Activated gamma-delta T cell (primary cell): ENCODE results near the gene DOCK2.

Experiments
- DNase-seq: peaks from one replicate; lab custom pipeline; 2025; lab: John Stamatoyannopoulos, UW

The DOCK2 gene

GRCh38 chr5:169688106-169688505, 51.0 kb downstream of the DOCK2 start:
- DNase-seq: no peak

DNA sequence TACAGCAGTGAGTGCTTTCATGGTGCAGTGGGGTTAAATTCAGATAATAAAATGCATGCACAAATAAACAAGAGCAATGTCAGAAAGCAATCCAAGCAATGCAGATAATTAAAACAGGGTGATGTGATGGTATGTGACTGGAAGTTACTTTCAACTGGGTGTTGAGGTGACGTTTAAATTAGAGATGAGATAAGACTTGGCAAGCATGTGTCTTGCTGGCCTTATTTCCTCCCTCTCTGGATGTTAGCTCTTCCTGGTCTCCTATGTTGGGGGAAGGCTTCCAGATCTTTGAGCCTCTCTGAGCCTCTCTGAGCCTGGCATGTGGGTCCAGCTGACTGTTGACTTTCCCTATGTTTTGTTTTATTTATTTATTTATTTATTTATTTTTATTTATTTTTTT, 54.4 kb downstream of the DOCK2 start:
- DNase-seq: no peak

- DNase-seq: no peak
Measured at GRCh38 chr5:169694091-169694625, 57.1 kb downstream of the DOCK2 start.

GRCh38 chr5:169695025-169695625, 58.0 kb downstream of the DOCK2 start:
- DNase-seq: no peak

DNA sequence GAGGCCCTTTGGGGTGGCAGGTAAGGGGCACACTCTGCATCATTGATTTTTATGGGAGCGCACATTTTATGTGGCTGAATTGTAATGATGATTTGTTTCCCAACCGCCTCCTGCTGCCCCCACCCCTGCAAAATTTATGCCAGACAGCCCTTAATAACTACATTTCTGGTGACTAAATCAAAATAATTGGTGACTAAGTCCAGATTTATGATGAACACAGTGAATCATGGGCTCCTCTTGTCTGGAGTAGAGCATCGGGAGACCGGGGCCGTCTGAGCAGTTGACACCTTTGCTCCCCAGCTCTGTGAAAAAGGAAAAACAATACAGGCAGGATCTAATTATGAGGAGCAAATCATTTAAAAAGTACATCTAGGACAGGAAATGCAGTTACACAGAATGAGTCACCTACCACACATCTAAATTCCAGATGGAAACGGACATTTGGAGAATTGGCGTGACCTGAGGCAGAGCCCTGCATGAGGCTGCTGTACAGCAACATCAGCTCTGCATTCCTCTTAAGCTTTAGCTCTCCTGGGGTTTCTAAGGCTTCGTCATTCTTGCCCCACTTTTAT, 58.9 kb downstream of the DOCK2 start:
- DNase-seq: no peak

DNA sequence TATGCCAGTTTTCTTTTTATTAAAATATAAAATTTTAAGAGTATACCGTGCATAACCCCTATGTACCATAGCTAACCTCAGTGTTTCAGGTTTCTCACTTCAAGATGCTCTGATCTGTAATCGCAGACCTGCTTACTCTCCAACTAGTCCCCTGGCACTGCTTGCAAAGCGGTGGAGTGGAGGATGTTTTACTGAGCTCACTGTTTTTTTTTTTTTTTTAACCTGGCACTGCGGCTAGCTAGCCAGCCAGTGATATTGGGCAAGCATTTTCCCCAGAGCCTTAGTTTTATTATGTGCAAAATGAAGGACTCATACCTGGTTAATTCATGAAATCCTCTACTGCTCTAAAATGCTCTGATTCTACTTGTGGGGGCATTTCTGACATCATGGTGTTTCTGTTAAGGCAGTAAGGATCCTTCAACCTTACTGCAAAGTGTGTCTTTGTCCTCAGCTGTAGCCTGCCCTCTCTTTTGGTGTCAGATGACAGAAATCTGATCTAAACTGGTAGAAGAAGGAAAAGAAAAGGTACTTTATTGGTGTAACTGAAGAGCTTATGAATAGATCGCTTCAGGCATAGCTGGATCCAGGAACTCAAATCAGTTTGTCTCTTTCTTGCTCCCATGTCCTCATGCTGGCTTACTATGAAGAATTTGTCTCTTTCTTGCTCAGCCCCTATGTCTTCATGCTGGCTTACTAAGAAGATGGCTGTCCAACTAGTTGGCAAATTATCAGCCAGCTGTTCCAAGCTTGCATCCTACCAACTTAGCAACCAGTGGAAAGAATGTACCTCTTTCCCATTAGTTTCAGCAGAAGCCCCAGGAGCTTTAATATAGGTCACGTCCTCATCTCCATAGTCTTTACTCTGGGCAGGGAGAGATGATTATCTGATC, 59.8 kb downstream of the DOCK2 start:
- DNase-seq: no peak

GRCh38 chr5:169697511-169697890, 60.4 kb downstream of the DOCK2 start:
- DNase-seq: no peak

DNA sequence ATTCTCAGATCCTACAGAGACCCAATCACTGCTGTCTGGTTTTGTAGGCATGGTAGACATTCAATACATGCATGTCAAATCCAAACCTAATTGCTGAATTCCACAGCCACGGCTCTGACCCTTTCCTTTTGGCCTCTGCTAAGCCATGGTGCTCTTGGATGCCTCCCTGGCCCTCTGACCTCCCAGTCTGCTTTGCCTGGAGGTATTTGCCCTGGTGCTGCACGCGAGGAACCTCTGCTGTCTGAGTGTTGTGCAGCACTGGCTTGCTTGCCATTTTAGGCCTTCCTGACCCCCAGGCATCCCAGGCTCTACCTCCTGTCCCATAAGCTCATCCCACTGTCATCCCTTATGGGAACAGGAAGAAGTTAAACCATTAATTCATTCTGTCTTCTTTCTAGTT, 60.9 kb downstream of the DOCK2 start:
- DNase-seq: no peak

DNA sequence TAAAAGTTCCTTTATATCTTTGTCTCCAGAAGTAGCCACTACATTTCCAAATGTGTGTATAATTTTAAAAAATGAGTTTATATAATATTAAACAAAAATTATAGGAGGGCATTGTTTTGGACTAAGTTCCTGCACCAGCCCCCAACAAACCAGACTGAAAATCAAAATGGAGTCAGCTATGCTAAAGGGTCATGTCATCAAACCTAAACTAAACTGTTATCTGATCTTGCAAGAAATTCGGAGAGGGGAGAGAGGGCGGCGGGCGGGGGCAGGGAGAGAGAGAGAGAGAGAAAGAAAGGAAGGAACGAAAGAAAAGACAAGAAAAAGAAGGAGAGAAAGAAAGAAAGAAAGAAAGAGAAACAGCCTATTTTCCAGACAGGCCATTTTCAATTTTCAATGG, 63.5 kb downstream of the DOCK2 start:
- no peak for DNase-seq

- no peak for DNase-seq
Measured at GRCh38 chr5:169701910-169702451, 64.9 kb downstream of the DOCK2 start.

DNA sequence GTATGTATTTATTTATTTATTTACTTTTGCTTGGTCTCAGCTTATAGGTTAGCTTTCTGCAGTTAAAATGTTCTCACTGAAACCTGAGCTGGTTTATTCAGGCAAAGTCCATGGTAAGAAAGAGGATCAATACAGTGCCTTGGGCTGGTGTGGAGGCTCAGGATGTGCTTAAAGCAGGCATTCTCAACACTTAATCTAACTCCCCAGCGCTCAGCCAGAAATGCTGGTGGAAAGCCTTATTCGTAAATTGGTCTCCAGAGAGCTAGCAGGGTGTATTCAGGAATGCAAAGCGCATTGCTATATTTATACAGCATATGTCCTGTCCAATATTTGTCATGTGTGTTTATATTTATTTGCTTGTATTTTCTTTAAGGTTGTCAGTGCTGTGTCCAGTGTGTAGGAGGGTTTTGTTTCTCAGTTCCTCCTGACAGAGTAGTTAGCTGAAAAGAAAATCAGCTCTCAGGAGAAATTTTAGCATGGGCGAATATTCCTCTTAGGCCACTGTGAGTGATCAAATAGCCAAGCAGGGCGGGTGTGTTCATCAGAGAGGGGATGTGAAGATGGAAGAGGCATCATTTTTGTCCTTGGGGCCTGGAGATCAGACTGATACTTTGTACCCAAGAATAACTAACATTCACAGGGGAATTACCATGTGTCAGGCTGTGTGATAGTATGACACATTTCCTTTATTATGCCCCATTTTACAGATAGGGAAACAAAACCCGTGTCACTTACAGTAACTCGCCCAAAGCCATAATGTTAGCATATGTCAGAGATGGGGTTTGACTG, 65.8 kb downstream of the DOCK2 start:
- no peak for DNase-seq

- DNase-seq: no peak
Measured at GRCh38 chr5:169703813-169704212, 66.7 kb downstream of the DOCK2 start.

DNA sequence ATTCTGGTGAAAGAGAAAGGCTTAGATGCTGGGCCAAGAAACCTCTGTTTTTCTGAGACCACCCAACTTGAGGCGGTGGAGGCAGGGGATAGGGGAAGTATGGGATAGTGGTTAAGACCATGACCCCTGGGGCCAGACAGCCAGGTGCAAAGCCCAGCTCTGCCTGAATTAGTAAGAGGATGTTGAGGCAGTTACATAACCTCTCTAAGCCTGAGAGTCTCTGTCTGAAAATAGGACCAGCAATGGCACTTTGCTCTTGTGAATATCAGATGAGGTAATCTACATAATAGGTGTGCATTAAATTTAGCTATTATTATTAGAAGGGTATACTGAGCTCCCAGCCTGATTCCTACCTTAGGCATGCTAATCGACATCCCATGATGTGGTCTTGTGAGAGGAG, 68.2 kb downstream of the DOCK2 start:
- no peak for DNase-seq

- no peak for DNase-seq
Measured at GRCh38 chr5:169706071-169706470, 69.0 kb downstream of the DOCK2 start.

GRCh38 chr5:169706758-169707450, 69.8 kb downstream of the DOCK2 start:
- no peak for DNase-seq

- DNase-seq: no peak
Measured at GRCh38 chr5:169707686-169708085, 70.6 kb downstream of the DOCK2 start.

DNA sequence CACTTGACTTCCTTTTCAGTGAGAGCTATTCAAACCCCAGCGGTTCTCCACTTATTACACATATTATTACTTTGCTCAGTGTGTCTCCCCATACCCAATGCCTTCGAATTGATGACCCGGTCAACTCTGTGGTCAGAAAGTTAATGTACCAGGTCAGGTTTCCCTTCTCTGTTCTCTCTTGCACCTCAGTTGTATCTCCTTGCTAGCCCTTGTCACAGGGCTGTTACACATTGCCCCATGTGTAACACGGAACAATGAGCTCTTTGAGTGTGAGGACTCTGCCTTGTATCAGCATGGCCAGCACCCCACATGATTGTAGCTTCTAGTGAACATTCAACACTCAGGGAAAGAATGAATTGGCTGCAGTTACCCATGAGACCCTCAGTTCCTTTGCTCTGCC, 73.6 kb downstream of the DOCK2 start:
- no peak for DNase-seq

DNA sequence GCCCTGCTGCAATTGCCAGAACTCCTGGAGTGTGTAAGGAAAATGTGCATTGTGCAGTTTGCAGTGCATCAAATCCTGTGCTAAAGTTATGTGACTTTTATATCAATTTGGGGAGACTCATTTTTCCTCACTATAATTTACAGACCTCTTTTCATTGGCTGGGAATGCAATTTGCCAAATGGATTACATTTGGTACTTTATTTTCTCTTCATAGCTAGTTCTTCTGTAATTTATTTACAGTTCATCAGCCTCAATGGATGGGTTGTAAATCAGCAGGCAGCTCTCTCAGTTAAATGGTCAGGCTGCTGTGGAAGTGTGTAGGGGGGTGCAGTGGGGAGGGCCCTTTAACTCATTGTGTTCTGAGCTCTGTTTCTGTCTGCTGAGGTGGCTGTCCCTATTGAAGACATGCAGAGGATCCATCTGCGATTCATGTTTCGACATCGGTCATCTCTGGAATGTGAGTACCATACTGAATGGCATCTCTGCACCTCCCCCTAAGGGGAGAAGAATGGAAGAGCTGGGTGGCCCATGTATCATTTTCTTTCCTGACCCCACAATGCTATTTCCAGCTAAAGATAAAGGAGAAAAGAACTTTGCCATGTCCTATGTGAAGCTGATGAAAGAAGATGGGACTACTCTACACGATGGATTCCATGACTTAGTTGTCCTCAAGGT, 74.6 kb downstream of the DOCK2 start:
- DNase-seq: no peak

DNA sequence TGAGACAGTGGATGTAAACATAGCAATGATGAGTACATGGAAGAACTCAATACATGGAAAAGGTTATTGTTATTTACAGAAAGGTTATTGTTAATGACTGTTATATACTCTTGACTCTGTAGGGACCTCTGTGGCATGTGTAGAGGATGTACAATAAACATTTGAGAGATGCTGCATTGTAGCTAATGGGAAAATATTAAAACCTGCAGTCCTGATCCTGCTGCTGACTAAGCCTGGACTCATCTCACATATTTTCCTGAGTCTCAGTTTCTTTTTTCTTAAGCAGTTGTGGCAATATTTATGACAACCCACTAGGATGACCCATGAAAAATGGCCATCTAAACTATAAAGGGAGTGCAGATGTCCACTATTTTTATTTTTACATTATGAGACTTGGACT, 75.4 kb downstream of the DOCK2 start:
- no peak for DNase-seq

DNA sequence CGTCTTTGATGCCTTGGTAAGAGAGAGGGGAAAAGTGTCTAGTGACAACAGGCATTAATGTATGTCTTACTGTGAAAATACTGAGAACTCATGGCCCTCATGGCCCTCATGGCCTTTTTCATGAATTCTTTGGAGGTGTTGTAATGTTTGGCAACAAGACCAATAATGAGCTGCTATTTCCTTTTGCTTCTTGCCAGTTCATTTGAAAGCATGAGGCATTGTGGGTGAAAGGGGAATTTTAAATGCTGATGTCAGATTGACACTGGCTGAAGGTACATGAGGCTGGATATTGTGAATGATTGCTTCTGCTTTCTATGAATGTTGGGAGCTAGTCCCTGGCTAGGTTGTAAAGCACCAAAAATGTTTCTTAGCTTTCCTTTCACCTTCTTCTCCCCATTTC, 79.2 kb downstream of the DOCK2 start:
- DNase-seq: no peak

GRCh38 chr5:169717288-169717687, 80.2 kb downstream of the DOCK2 start:
- DNase-seq: no peak
